ENCODE results near the gene CFAP221. TPM values are rescaled to one million over a fixed set of nuclear protein-coding genes. Genes with fewer than 3 reads are reported as not detected.

The CFAP221 gene
- total RNA-seq, 1 donor from 2014 or later = 33.9 TPM

GRCh38 chr2:119545754-119546446, 1.7 kb downstream of the CFAP221 start:
- H3K4me3 ChIP-seq = no peak overlapping the region
- peaks cover 25% of the 10 kb centered on the region for H3K4me1 ChIP-seq
- no peaks in the 10 kb centered on the region for H3K36me3 ChIP-seq
- TF ChIP-seq CTCF (IDR thresholded peaks at IDR 0.05) = no peak
- no peaks in the 10 kb centered on the region for H3K27me3 ChIP-seq (ENCODE audit: low read depth)
- DNase-seq (no peak), ATAC-seq (no peak)
- H3K27ac ChIP-seq = peak overlapping the region; percentile 83
- H3K9me3 ChIP-seq = no peaks in the 10 kb centered on the region
- intact Hi-C loops (cut with DNase I) = no loop called here

GRCh38 chr2:119546447-119546767, 2.2 kb downstream of the CFAP221 start:
- Histone ChIP-seq H3K4me3 (no peak overlapping the region), H3K27me3 (ENCODE audit: low read depth) (no peaks in the 10 kb centered on the region), H3K4me1 (peaks cover 25% of the 10 kb centered on the region), H3K9me3 (no peaks in the 10 kb centered on the region), H3K36me3 (no peaks in the 10 kb centered on the region), H3K27ac (peak overlapping the region; percentile 18)
- intact Hi-C loops (cut with DNase I) = no loop called here
- TF ChIP-seq CTCF (IDR thresholded peaks at IDR 0.05) = no peak
- ATAC-seq (no peak), DNase-seq (no peak)

- Histone ChIP-seq H3K4me1 (peaks cover 23% of the 10 kb centered on the region), H3K9me3 (no peaks in the 10 kb centered on the region), H3K36me3 (no peaks in the 10 kb centered on the region), H3K4me3 (no peak overlapping the region), H3K27ac (no peak overlapping the region), H3K27me3 (ENCODE audit: low read depth) (no peaks in the 10 kb centered on the region)
- no peak for DNase-seq
- intact Hi-C loops (cut with DNase I) = no loop called here
- ATAC-seq = no peak
- TF ChIP-seq CTCF (IDR thresholded peaks at IDR 0.05) = no peak
Measured at GRCh38 chr2:119548516-119549120, 4.4 kb downstream of the CFAP221 start.

- intact Hi-C loops (cut with DNase I) = no loop called here
- Histone ChIP-seq H3K36me3 (no peaks in the 10 kb centered on the region), H3K4me3 (no peak overlapping the region), H3K27ac (no peak overlapping the region), H3K4me1 (peaks cover 20% of the 10 kb centered on the region), H3K9me3 (no peaks in the 10 kb centered on the region), H3K27me3 (ENCODE audit: low read depth) (no peaks in the 10 kb centered on the region)
- TF ChIP-seq CTCF (IDR thresholded peaks at IDR 0.05) = no peak
- ATAC-seq = no peak
- no peak for DNase-seq
Measured at GRCh38 chr2:119549241-119549640, 5.0 kb downstream of the CFAP221 start.

GRCh38 chr2:119550346-119550745, 6.1 kb downstream of the CFAP221 start:
- H3K9me3 ChIP-seq = no peaks in the 10 kb centered on the region
- H3K27me3 ChIP-seq (ENCODE audit: low read depth) = no peaks in the 10 kb centered on the region
- no peaks in the 10 kb centered on the region for H3K36me3 ChIP-seq
- no peak overlapping the region for H3K4me3 ChIP-seq
- ATAC-seq = no peak
- H3K27ac ChIP-seq = no peak overlapping the region
- H3K4me1 ChIP-seq = peaks cover 18% of the 10 kb centered on the region
- intact Hi-C loops (cut with DNase I) = no loop called here
- DNase-seq = no peak
- TF ChIP-seq CTCF (IDR thresholded peaks at IDR 0.05) = no peak

All from lower lobe of right lung (tissue), 2 donors.